A673 (cell line): Measurements from ENCODE around the gene ARHGAP22.

Experiments used
- EZH2 ChIP-seq: fragments of 200-600 bp; sonication (generic); IDR thresholded peaks from 2 replicates; pipeline ENCODE4 v1.6.1; 2017; ENCODE audit warnings: borderline replicate concordance, low read depth, mild to moderate bottlenecking, mixed read lengths, antibody characterized with exemption, low read length; ENCODE audit not compliant: poor library complexity, severe bottlenecking
- TF ChIP-seq, protein P1 (sequence below): fragments of 300-800, 200-600 bp; sonication (generic); conservative IDR thresholded peaks from 2 replicates; pipeline ENCODE4 v1.5.1; 2017; ENCODE audit warnings: low read depth, mild to moderate bottlenecking, antibody characterized with exemption, low read length, moderate library complexity, mixed read lengths

DNA sequence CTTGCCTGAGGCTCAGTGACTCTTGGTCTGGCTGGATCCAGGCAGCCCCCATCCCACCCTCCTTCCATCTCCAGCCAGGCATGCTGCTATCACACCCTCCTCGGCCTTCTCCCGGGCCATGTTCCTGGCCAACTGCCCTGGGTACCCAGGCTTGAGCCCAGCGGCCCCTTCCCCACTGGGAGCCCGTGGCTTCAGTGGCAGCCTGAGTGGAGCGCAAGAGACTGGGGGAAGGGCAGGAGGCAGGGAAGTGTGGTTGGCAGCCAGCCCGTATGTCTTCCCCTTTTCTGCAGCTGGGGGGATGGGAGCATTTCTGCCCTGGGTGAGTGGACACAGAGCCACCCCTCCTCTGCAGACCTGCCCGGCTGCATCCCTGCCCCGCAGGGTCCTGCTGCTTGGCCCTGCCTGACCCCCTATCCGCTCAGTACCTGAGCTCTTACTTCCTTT, 148.5 kb downstream of the ARHGAP22 start:
- TF ChIP-seq, protein P1, sequence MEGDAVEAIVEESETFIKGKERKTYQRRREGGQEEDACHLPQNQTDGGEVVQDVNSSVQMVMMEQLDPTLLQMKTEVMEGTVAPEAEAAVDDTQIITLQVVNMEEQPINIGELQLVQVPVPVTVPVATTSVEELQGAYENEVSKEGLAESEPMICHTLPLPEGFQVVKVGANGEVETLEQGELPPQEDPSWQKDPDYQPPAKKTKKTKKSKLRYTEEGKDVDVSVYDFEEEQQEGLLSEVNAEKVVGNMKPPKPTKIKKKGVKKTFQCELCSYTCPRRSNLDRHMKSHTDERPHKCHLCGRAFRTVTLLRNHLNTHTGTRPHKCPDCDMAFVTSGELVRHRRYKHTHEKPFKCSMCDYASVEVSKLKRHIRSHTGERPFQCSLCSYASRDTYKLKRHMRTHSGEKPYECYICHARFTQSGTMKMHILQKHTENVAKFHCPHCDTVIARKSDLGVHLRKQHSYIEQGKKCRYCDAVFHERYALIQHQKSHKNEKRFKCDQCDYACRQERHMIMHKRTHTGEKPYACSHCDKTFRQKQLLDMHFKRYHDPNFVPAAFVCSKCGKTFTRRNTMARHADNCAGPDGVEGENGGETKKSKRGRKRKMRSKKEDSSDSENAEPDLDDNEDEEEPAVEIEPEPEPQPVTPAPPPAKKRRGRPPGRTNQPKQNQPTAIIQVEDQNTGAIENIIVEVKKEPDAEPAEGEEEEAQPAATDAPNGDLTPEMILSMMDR = no peak
- no peak for TF ChIP-seq EZH2
